HEK293 (cell line): ENCODE measurements around the gene DHX8.
A peak's percentile ranks its signal among the peaks of the same experiment; 100 is the strongest.

ENCODE experiments used
- MZF1 ChIP-seq: fragments of 450-650 bp; formaldehyde crosslinking; IDR thresholded peaks from 2 replicates; pipeline ENCODE4 v1.5.1; 2017; ENCODE audit warnings: missing biosample characterization, missing genetic modification characterization, borderline replicate concordance
- RBAK ChIP-seq: fragments of 450-650 bp; formaldehyde crosslinking; IDR thresholded peaks from 2 replicates; pipeline ENCODE4 v1.5.1; 2016; ENCODE audit warnings: missing biosample characterization, missing genetic modification characterization
- SP7 ChIP-seq: fragments of 450-650 bp; formaldehyde crosslinking; IDR thresholded peaks from 2 replicates; pipeline ENCODE4 v1.5.1; 2016; ENCODE audit warnings: missing biosample characterization, missing genetic modification characterization
- YY2 ChIP-seq: fragments of 450-650 bp; formaldehyde crosslinking; IDR thresholded peaks from 2 replicates; pipeline ENCODE4 v1.5.1; 2016; ENCODE audit warnings: missing biosample characterization, missing genetic modification characterization
- ZBTB21 ChIP-seq: fragments of 450-650 bp; formaldehyde crosslinking; IDR thresholded peaks from 2 replicates; pipeline ENCODE4 v1.5.1; 2017; ENCODE audit warnings: missing biosample characterization, missing genetic modification characterization
- ZEB2 ChIP-seq: fragments of 450-650 bp; formaldehyde crosslinking; IDR thresholded peaks from 2 replicates; pipeline ENCODE4 v1.5.1; 2016; ENCODE audit warnings: missing biosample characterization, missing genetic modification characterization
- ZFHX2 ChIP-seq: fragments of 450-650 bp; formaldehyde crosslinking; conservative IDR thresholded peaks from 2 replicates; pipeline ENCODE4 v1.5.1; 2016; ENCODE audit warnings: missing biosample characterization, missing genetic modification characterization
- ZFP37 ChIP-seq: fragments of 450-650 bp; formaldehyde crosslinking; IDR thresholded peaks from 2 replicates; pipeline ENCODE4 v1.5.1; 2016; ENCODE audit warnings: missing biosample characterization, missing genetic modification characterization
- ZIC2 ChIP-seq: fragments of 450-650 bp; formaldehyde crosslinking; IDR thresholded peaks from 2 replicates; pipeline ENCODE4 v1.5.1; 2016; ENCODE audit warnings: missing biosample characterization, missing genetic modification characterization
- ZNF121 ChIP-seq: fragments of 450-650 bp; formaldehyde crosslinking; IDR thresholded peaks from 2 replicates; pipeline ENCODE4 v1.5.1; 2016; ENCODE audit warnings: missing biosample characterization, missing genetic modification characterization
- ZNF274 ChIP-seq, 2 experiments: fragments of 200-500 bp in 1 of 2; fragments of 450-650 bp in 1 of 2; sonication (Bioruptor generic) in 1 of 2; formaldehyde crosslinking in 1 of 2; IDR thresholded peaks; 2 replicates each; pipeline versions ENCODE4 v1.5.1 to v1.6.1; 2014 to 2016; ENCODE audit warnings: borderline replicate concordance in 1 of 2, inconsistent platforms in 1 of 2, low read length in 1 of 2, missing biosample characterization in 1 of 2, missing genetic modification characterization in 1 of 2
- ZNF311 ChIP-seq: fragments of 450-650 bp; formaldehyde crosslinking; IDR thresholded peaks from 2 replicates; pipeline ENCODE4 v1.5.1; 2017; ENCODE audit warnings: missing biosample characterization, missing genetic modification characterization, borderline replicate concordance
- ZNF335 ChIP-seq: fragments of 450-650 bp; formaldehyde crosslinking; conservative IDR thresholded peaks from 2 replicates; pipeline ENCODE4 v1.5.1; 2016; ENCODE audit warnings: missing biosample characterization, missing genetic modification characterization
- ZNF354C ChIP-seq: fragments of 450-650 bp; formaldehyde crosslinking; IDR thresholded peaks from 2 replicates; pipeline ENCODE4 v1.5.1; 2016; ENCODE audit warnings: missing biosample characterization, missing genetic modification characterization, low read depth, borderline replicate concordance
- ZNF501 ChIP-seq: fragments of 450-650 bp; formaldehyde crosslinking; IDR thresholded peaks from 2 replicates; pipeline ENCODE4 v1.5.1; 2016; ENCODE audit warnings: missing biosample characterization, missing genetic modification characterization
- ZNF558 ChIP-seq: fragments of 450-650 bp; formaldehyde crosslinking; IDR thresholded peaks from 2 replicates; pipeline ENCODE4 v1.5.1; 2016; ENCODE audit warnings: missing biosample characterization, missing genetic modification characterization
- ZNF596 ChIP-seq: fragments of 450-650 bp; IDR thresholded peaks from 2 replicates; pipeline ENCODE4 v1.5.0; 2018; ENCODE audit warnings: missing biosample characterization, mild to moderate bottlenecking, missing genetic modification characterization, moderate library complexity
- ZNF621 ChIP-seq: fragments of 450-650 bp; formaldehyde crosslinking; IDR thresholded peaks from 2 replicates; pipeline ENCODE4 v1.5.1; 2017; ENCODE audit warnings: missing biosample characterization, missing genetic modification characterization
- ZNF629 ChIP-seq: fragments of 450-650 bp; formaldehyde crosslinking; IDR thresholded peaks from 2 replicates; pipeline ENCODE4 v1.5.1; 2017; ENCODE audit warnings: missing biosample characterization, missing genetic modification characterization
- ZNF677 ChIP-seq: fragments of 450-650 bp; IDR thresholded peaks from 2 replicates; pipeline ENCODE4 v1.5.0; 2018; ENCODE audit warnings: missing biosample characterization, mild to moderate bottlenecking, missing genetic modification characterization, moderate library complexity
- ZNF701 ChIP-seq: fragments of 450-650 bp; formaldehyde crosslinking; IDR thresholded peaks from 2 replicates; pipeline ENCODE4 v1.5.1; 2016; ENCODE audit warnings: missing biosample characterization, missing genetic modification characterization
- ZNF785 ChIP-seq: fragments of 450-650 bp; formaldehyde crosslinking; IDR thresholded peaks from 2 replicates; pipeline ENCODE4 v1.5.1; 2016; ENCODE audit warnings: missing biosample characterization, missing genetic modification characterization
- ZSCAN30 ChIP-seq: fragments of 450-650 bp; IDR thresholded peaks from 2 replicates; pipeline ENCODE4 v1.5.1; 2018; ENCODE audit warnings: missing biosample characterization, mild to moderate bottlenecking, missing genetic modification characterization, moderate library complexity
- TF ChIP-seq, protein P1 (sequence below): fragments of 450-650 bp; formaldehyde crosslinking; IDR thresholded peaks from 2 replicates; pipeline ENCODE4 v1.5.1; 2017; ENCODE audit warnings: missing biosample characterization, missing genetic modification characterization
- TF ChIP-seq, protein P2 (sequence below): fragments of 450-650 bp; formaldehyde crosslinking; IDR thresholded peaks from 2 replicates; pipeline ENCODE4 v1.5.0; 2017; ENCODE audit warnings: missing biosample characterization, missing genetic modification characterization, borderline replicate concordance
- TF ChIP-seq, protein P3 (sequence below): fragments of 450-650 bp; formaldehyde crosslinking; IDR thresholded peaks from 2 replicates; pipeline ENCODE4 v1.5.1; 2016; ENCODE audit warnings: missing biosample characterization, missing genetic modification characterization
- TF ChIP-seq, protein P4 (sequence below): fragments of 450-650 bp; formaldehyde crosslinking; IDR thresholded peaks from 2 replicates; pipeline ENCODE4 v1.5.1; 2016; ENCODE audit warnings: missing biosample characterization, missing genetic modification characterization, borderline replicate concordance
- TF ChIP-seq, protein P5 (sequence below): fragments of 450-650 bp; formaldehyde crosslinking; IDR thresholded peaks from 2 replicates; pipeline ENCODE4 v1.5.1; 2016; ENCODE audit warnings: missing biosample characterization, missing genetic modification characterization

Gene DHX8

DNA sequence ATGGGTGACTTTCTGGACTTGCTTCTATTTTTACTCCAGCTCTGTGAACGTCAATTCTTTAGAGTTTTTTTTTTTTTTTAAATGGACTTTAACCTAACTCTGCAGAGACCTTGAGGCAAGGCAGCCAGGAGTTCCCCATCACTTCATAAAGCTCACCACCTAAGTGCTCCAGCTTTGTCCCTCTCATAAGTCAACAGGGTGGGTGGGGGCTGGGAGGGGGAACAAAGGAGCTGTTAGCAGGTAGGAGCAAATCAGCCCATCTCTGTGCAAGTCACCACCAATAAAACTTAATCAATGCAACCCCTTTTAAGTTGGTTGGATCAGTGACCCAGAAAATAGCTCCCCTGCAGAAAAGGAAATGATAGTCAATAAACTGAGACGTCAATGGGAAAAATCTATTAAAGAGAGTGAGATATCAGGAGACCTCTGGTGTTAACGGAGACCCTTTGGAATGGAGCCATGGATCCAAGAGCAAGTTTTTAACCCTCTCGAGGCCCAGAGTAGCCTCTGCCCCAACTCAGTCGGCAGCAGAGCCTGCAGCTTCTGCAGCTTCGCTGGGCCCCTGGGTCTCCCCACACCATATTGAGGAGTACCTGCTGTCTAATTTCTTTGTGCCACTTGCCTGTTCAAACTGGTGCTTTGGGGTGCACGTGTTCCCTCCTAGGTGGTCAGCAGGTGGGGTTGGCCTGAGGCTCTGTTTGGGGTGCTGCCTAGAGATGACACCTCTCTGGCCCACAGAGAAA is 90.0 kb downstream of the DHX8 start (continued):
- TF ChIP-seq, protein P1, sequence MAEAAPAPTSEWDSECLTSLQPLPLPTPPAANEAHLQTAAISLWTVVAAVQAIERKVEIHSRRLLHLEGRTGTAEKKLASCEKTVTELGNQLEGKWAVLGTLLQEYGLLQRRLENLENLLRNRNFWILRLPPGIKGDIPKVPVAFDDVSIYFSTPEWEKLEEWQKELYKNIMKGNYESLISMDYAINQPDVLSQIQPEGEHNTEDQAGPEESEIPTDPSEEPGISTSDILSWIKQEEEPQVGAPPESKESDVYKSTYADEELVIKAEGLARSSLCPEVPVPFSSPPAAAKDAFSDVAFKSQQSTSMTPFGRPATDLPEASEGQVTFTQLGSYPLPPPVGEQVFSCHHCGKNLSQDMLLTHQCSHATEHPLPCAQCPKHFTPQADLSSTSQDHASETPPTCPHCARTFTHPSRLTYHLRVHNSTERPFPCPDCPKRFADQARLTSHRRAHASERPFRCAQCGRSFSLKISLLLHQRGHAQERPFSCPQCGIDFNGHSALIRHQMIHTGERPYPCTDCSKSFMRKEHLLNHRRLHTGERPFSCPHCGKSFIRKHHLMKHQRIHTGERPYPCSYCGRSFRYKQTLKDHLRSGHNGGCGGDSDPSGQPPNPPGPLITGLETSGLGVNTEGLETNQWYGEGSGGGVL (tag by site-specific recombination) = no peak
- TF ChIP-seq, protein P2, sequence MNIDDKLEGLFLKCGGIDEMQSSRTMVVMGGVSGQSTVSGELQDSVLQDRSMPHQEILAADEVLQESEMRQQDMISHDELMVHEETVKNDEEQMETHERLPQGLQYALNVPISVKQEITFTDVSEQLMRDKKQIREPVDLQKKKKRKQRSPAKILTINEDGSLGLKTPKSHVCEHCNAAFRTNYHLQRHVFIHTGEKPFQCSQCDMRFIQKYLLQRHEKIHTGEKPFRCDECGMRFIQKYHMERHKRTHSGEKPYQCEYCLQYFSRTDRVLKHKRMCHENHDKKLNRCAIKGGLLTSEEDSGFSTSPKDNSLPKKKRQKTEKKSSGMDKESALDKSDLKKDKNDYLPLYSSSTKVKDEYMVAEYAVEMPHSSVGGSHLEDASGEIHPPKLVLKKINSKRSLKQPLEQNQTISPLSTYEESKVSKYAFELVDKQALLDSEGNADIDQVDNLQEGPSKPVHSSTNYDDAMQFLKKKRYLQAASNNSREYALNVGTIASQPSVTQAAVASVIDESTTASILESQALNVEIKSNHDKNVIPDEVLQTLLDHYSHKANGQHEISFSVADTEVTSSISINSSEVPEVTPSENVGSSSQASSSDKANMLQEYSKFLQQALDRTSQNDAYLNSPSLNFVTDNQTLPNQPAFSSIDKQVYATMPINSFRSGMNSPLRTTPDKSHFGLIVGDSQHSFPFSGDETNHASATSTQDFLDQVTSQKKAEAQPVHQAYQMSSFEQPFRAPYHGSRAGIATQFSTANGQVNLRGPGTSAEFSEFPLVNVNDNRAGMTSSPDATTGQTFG = no peak
- TF ChIP-seq RBAK (tag by site-specific recombination) = no peak
- TF ChIP-seq ZSCAN30 (tag by site-specific recombination) = peak; percentile 86
- no peak; the same call in 1 of the 2 replicates for TF ChIP-seq ZIC2
- TF ChIP-seq ZNF701 = no peak
- TF ChIP-seq ZNF785 (tag by site-specific recombination) = no peak
- no peak for TF ChIP-seq ZNF274 (IDR thresholded peaks at IDR 0.05; ENCODE audit: low read length)
- TF ChIP-seq ZNF274 (tag by site-specific recombination; IDR thresholded peaks at IDR 0.05; ENCODE audit: borderline replicate concordance) = no peak
- no peak for TF ChIP-seq ZFP37 (tag by site-specific recombination)
- TF ChIP-seq, protein P3, sequence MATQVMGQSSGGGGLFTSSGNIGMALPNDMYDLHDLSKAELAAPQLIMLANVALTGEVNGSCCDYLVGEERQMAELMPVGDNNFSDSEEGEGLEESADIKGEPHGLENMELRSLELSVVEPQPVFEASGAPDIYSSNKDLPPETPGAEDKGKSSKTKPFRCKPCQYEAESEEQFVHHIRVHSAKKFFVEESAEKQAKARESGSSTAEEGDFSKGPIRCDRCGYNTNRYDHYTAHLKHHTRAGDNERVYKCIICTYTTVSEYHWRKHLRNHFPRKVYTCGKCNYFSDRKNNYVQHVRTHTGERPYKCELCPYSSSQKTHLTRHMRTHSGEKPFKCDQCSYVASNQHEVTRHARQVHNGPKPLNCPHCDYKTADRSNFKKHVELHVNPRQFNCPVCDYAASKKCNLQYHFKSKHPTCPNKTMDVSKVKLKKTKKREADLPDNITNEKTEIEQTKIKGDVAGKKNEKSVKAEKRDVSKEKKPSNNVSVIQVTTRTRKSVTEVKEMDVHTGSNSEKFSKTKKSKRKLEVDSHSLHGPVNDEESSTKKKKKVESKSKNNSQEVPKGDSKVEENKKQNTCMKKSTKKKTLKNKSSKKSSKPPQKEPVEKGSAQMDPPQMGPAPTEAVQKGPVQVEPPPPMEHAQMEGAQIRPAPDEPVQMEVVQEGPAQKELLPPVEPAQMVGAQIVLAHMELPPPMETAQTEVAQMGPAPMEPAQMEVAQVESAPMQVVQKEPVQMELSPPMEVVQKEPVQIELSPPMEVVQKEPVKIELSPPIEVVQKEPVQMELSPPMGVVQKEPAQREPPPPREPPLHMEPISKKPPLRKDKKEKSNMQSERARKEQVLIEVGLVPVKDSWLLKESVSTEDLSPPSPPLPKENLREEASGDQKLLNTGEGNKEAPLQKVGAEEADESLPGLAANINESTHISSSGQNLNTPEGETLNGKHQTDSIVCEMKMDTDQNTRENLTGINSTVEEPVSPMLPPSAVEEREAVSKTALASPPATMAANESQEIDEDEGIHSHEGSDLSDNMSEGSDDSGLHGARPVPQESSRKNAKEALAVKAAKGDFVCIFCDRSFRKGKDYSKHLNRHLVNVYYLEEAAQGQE (tag by site-specific recombination) = no peak
- no peak for TF ChIP-seq ZNF621 (tag by site-specific recombination)
- TF ChIP-seq ZNF311 = no peak
- no peak for TF ChIP-seq ZNF354C (tag by site-specific recombination)
- TF ChIP-seq ZNF629 (tag by site-specific recombination) = peak; percentile 78
- TF ChIP-seq, protein P4, sequence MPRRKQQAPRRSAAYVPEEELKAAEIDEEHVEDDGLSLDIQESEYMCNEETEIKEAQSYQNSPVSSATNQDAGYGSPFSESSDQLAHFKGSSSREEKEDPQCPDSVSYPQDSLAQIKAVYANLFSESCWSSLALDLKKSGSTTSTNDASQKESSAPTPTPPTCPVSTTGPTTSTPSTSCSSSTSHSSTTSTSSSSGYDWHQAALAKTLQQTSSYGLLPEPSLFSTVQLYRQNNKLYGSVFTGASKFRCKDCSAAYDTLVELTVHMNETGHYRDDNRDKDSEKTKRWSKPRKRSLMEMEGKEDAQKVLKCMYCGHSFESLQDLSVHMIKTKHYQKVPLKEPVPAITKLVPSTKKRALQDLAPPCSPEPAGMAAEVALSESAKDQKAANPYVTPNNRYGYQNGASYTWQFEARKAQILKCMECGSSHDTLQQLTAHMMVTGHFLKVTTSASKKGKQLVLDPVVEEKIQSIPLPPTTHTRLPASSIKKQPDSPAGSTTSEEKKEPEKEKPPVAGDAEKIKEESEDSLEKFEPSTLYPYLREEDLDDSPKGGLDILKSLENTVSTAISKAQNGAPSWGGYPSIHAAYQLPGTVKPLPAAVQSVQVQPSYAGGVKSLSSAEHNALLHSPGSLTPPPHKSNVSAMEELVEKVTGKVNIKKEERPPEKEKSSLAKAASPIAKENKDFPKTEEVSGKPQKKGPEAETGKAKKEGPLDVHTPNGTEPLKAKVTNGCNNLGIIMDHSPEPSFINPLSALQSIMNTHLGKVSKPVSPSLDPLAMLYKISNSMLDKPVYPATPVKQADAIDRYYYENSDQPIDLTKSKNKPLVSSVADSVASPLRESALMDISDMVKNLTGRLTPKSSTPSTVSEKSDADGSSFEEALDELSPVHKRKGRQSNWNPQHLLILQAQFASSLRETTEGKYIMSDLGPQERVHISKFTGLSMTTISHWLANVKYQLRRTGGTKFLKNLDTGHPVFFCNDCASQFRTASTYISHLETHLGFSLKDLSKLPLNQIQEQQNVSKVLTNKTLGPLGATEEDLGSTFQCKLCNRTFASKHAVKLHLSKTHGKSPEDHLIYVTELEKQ (tag by site-specific recombination) = peak; percentile 53; the same call in 1 of the 2 replicates
- no peak for TF ChIP-seq ZBTB21
- no peak for TF ChIP-seq MZF1 (tag by site-specific recombination)
- no peak for TF ChIP-seq ZNF677
- no peak for TF ChIP-seq ZNF121
- no peak for TF ChIP-seq SP7 (tag by site-specific recombination)
- no peak for TF ChIP-seq ZNF335
- peak; percentile 63; the same call in 1 of the 2 replicates for TF ChIP-seq ZEB2 (tag by site-specific recombination)
- TF ChIP-seq ZNF501 = no peak
- TF ChIP-seq, protein P5, sequence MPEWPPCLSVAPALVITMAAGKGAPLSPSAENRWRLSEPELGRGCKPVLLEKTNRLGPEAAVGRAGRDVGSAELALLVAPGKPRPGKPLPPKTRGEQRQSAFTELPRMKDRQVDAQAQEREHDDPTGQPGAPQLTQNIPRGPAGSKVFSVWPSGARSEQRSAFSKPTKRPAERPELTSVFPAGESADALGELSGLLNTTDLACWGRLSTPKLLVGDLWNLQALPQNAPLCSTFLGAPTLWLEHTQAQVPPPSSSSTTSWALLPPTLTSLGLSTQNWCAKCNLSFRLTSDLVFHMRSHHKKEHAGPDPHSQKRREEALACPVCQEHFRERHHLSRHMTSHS (tag by site-specific recombination) = no peak
- no peak for TF ChIP-seq ZNF558
- TF ChIP-seq YY2 (tag by site-specific recombination) = no peak
- TF ChIP-seq ZFHX2 (tag by site-specific recombination) = no peak
- peak; percentile 78 for TF ChIP-seq ZNF596 (tag by site-specific recombination)
